ENCODE results near the gene SHC2.

The SHC2 gene, protein sequence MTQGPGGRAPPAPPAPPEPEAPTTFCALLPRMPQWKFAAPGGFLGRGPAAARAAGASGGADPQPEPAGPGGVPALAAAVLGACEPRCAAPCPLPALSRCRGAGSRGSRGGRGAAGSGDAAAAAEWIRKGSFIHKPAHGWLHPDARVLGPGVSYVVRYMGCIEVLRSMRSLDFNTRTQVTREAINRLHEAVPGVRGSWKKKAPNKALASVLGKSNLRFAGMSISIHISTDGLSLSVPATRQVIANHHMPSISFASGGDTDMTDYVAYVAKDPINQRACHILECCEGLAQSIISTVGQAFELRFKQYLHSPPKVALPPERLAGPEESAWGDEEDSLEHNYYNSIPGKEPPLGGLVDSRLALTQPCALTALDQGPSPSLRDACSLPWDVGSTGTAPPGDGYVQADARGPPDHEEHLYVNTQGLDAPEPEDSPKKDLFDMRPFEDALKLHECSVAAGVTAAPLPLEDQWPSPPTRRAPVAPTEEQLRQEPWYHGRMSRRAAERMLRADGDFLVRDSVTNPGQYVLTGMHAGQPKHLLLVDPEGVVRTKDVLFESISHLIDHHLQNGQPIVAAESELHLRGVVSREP

DNA sequence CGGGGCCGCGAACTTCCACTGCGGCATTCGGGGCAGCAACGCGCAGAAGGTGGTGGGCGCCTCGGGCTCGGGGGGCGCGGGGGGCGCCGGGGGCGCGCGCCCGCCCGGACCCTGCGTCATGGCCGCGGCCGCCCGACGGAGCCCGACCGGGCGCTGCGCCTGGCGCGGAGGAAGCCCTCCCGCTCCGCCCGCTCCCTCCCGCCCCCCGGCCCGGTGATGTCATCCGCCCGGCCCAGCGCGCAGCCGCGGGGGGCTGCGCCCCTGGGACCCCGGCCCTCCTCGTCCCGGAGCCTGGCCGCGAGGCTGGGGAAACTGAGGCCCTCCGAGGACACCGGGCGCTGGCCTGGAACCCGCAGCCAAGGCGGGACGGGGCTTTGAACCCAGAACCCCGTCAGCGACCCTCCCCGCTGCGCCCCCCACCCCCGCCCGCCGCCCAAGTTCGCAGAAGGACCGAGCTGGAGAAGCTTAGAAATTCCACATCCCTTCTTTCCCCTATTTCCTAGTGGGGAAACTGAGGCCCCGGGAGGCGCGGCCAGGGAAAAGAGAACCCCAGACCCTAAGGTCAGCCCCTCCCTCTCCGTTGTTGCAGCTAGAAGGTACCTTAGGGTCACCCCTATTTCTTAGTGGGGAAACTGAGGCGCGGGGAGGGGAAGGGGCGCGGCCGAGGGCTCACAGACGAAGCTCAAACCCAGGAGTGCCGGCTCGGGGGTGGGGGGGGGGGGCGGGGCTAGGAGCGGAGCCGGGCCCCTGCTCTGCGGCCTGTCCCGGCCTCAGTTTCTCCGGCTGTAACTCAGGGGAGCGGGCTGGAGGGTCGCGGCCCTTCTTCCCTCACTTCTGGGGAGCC lies at the start of gene SHC2:
TSS of gene SHC2 (minus strand) at position 157 of the 844 bp plus-strand sequence. CDS start at position 120, 37 bp downstream.
- no peak for DNase-seq

DNA sequence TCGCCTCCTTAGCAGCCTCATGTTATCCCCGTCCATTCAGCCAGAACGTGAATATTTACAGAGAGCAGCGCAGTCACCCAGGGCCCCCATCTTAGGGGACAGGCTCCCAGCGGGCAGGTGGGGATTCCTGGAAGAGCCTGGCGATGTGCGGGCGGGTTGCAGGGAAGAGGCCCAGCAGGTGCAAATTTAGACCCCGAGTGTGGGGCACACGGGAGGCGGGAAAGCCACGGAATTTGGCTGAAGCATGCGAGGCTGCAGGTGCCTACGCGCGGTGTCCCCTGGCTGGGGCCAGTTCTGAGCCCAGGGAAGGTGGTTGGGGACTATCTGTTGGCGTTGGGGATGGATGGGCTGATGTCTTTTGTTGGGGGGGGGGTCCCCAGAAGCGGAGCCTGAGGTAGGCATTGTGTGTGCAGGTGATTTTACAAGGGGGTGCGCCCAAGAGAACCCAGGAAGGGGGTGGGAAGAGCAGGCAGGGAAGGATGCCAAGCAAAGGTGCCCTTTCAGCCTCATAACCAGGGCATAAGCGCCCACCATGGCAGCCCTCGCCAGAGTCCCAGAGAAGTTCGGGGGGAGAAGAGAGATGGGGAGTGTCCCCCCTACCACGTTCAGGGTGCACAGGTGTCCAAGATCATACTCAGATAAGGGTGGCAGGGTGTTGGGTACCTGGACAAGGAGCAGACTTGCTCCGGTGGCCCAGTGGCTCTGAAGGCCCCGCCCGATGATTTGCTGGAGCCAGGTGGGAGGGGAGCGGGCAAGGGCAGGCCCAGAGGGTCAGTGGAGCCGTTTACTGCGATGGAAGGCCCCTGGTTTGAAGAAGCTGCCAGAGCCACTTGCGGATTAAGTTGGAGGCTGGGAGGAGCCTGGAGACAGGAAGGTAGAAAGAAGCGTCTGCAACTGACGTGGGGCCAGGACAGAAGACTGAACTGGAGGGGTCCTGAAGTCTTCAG lies 47.6 kb upstream of the SHC2 start:
- DNase-seq: no peak

DNA sequence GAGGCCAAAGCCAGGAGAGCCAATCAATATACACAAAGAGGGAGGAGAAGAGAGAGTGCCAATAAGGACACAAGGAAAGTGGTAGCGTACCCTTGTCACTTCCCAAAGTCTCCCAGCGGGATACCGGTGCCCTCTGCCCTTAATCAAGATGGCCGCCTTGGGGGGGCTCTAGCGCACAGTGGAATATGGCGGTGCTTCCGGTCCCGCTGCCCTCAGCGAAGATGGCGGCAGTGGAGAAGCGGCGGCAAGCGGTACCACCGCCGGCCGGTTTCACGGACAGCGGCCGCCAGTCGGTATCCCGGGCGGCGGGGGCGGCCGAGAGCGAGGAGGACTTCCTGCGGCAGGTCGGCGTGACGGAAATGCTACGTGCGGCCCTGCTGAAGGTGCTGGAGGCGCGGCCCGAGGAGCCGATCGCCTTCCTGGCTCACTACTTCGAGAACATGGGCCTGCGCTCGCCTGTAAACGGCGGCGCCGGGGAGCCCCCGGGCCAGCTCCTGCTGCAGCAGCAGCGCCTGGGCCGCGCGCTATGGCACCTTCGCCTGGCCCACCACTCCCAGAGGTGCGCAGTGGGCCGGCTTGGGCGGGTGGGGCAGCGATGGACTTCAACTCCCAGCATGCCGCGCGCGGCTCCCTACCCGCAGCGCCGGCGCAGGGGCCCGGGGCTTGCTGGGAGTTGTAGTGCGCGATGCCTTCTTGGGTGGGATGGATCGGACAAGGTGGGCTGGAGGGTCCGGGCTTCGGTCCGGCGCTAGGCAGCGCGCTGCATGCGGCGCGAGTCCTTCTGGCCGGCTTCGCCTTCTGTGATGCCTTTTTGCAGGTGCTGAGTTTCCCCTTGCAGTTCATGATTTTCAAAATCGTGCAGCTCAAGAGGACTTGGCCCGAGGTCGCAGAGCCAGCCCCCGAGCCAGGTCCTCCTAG lies 46.7 kb upstream of the SHC2 start, which contains the start of gene TPGS1:
TSS of gene TPGS1 (plus strand) at position 212 of the 918 bp plus-strand sequence. CDS start at position 222, 10 bp downstream.
- peak; percentile 80 to 85 for DNase-seq

DNA sequence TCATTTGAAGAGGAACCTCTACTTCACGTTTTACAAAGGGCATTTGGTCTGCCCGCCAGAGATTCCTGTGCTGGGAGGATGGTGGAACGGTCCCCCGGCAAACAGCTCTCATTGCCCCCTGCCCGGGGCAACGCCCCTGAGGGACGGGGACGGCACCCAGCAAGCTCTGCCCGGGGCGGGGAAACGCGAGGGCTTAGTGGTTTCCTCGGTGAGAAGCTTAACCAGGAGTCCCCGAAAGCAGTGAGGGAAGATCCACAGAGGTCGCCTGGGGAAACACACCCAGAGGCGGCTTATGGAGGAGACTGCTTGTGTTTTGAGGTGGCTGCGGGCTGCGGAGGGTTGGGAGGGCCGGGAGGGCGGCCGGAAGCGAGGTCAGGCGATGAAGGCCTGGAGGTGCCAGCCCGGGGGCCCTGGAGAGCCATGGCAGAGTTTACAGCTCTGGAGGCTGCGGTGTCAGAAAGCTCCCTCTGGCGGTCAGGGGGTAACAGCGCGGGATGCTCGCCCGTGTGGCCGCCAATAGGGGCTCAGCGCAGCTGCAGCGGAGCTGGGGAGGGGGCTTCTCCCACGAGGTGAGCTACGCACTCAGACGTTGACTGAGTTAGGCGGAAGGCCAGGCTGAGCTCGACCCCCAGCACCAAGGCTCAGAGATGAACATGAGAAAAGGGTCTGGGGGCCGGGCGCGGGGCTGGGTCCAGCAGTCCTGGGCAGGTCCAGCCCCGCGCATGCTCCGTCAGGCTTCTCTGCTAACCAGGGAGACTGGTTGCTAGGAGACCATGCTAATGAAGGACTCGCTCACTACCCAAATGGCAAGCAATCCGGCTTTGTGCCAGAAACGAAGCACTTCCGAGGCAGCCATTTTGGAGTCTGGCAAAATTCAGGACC lies 45.8 kb upstream of the SHC2 start:
- DNase-seq: peak; percentile 91 to 95

DNA sequence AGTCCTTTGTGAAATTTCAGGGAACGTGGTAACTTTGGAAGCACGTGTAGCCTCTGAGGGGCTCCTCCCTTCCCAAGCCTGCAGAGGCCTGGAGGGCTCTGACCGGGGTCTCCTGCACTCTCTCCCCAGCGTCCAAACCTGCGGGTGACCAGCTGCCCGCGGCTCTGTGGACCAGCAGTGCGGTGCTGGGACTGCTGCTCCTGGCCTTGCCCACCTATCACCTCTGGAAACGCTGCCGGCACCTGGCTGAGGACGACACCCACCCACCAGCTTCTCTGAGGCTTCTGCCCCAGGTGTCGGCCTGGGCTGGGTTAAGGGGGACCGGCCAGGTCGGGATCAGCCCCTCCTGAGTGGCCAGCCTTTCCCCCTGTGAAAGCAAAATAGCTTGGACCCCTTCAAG lies 43.8 kb upstream of the SHC2 start:
- no peak for DNase-seq

DNA sequence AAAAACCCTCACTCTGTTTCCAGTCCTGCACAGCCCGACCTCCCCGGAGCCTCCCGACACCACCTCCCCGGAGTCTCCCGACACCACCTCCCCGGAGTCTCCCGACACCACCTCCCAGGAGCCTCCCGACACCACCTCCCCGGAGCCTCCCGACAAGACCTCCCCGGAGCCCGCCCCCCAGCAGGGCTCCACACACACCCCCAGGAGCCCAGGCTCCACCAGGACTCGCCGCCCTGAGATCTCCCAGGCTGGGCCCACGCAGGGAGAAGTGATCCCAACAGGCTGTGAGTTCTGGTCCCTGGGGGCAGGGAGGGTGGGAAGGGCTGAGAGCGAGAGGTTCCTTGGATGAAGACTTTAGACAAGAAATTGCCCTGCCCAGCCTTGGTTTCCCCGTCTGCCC lies 40.8 kb upstream of the SHC2 start:
- DNase-seq: no peak

DNA sequence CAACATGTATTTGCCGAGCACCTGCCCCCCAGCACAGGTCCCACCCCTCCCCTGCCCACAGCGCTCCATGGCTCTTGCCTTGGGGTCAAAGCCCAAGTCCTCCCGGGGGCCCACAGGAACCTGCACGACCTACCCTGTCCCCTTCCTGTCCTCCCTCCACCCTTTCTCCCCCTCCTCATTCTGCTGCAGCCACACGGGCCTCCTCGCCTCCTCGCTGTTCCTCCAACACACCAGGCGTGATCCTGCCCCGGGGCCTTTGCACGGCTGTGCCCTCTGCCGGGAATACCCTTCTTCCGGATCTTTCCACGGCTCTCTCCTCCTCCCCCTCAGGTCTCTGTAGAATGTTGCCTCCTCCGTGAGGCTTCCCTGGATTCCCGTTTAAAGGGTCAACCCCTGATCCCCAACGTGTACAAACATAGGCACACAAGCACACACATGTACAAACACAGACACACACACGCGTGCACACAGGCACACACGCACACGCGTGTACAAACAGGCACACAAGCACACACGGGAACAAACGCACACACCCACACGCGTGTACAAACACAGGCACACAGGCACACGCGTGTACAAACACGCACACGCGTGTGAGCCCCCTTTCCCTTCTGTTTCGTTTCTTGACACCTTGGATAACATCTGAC lies 38.3 kb upstream of the SHC2 start:
- DNase-seq: no peak

DNA sequence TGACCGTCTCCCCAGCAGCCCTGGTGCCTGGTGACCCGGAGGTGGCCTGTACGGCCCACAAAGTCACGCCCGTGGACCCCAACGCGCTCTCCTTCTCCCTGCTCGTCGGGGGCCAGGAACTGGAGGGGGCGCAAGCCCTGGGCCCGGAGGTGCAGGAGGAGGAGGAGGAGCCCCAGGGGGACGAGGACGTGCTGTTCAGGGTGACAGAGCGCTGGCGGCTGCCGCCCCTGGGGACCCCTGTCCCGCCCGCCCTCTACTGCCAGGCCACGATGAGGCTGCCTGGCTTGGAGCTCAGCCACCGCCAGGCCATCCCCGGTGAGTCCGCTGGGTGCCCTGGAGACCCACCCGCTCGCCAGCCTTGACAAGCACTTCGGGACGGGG lies 37.7 kb upstream of the SHC2 start:
- DNase-seq: no peak

DNA sequence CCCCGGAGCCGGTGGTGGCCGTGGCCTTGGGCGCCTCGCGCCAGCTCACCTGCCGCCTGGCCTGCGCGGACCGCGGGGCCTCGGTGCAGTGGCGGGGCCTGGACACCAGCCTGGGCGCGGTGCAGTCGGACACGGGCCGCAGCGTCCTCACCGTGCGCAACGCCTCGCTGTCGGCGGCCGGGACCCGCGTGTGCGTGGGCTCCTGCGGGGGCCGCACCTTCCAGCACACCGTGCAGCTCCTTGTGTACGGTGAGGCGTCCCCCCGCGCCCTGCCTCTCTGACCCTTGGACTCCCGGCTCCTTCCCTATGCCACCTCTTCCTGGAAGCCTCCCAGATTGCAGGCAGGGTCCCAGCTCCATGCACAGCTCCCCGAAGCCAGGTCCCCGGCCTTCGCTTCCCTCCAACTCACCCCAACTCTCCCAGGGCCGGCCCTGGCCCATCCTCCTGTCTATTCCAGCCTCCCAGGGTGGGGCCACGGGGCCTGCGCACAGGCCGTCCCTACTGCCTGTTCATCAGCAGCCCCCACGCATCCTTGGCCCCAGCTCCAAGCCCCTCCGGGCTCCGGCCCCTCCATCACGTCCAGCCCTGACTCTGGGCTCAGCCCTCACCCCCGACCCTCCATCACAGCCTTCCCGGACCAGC lies 37.2 kb upstream of the SHC2 start:
- no peak for DNase-seq

DNA sequence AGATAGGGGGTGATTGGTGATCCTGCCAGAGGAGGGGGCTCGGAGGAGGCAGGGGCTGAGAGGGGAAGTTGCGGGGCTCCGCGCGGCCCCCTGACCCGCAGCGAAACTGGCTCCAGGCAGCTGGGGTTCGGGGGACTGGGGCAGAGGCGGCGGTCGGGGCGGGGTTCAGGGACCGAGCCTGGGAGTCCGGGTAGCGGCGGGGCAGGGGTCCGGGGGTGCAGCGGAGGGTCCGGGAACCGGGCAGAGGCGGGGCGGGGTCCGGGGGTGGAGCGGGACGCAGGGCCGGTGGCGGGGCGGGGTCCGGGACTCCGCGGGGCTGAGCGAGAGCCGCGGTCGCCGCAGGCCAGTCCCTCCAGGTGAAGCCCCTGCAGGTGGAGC lies 36.6 kb upstream of the SHC2 start:
- no peak for DNase-seq

DNA sequence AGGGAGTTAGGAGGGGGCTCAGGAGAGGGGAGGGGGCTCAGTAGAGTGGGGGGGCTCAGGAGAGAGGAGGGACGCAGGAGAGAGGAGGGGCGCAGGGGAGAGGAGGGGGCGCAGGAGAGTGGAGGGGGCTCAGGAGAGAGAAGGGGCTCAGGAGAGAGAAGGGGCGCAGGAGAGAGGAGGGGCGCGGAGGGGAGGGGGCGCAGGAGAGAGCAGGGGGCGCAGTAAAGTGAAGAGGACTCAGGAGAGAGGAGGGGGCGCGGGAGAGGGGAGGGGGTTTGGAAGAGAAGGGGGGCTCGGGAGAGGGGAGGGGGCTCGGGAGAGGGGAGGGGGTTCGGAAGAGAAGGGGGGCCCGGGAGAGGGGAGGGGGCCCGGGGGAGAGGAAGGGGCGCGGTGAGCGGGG lies 36.2 kb upstream of the SHC2 start:
- DNase-seq: no peak

DNA sequence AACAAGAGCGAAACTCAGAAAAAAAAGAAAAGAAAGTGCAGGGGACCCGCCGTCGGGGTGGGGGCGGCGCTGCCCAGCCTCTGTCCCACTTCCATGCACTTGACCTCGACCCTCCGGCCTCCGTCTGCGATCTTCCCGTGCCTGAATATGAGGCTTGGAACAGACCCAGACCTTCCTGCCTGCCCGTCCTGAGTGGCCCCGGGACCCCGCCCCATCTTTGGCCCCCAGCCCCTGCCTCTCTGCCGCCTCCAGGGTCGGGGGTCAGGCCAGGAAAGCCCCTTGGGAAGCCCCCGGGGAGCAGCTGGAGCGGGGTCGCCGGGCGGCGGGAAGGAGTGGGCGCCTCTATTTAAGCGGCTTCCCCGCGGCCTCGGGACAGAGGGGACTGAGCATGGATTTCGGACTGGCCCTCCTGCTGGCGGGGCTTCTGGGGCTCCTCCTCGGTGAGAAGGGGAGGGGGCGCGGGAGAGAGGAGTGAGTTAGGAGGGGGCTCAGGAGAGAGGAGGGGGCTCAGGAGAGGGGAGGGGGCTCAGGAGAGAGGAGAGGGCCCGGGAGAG lies 35.4 kb upstream of the SHC2 start, which contains the start of gene MADCAM1:
TSS of gene MADCAM1 (plus strand) at position 375 of the 554 bp plus-strand sequence. CDS start at position 389, 14 bp downstream.
- DNase-seq: no peak

DNA sequence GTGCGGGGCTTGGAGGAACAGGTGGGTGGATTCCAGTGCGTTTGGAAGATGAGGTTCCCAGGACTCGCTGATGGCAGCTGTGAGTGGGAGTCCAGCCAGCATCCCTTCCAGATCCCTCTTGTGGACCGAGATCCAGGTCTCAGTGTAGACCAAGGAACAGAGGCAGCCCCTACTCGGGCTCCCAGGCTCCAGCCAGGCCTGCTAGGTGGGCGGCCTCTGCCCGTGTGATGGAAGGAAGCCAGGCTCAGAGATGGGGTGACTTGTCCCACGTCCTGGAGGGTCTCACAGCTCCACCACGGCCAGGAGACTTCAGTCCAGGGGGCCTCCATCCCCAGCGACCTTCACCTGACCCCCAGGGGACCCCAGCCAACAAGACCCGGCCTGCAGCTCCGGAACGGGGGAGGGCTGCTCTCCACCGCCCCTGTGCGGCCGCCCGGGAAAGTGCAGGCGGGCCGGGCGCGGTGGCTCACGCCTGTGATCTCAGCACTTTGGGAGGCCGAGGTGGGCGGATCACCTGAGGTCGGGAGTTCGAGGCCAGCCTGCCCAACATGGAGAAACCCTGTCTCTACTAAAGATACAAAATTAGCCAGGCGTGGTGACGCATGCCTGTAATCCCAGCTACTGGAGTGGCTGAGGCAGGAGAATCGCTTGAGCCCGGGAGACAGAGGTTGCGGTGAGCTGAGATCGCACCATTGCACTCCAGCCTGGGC lies 34.7 kb upstream of the SHC2 start:
- peak; percentile 55 to 68 for DNase-seq

DNA sequence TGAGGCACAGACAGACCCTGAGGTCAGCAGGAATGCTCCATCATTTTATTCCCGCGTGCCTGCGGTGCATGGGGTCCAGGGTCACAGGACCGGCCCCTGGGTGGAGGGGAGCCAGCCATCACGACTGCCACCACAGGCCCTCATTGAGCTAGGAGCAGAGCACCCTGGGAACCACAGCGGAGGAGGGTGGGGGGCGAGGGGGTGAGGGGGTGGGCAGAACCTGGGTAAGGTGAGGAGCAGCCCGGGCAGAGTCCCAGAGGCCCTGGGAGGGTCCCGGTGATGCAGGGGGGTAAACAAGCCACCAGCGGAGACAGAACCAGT lies 34.2 kb upstream of the SHC2 start:
- no peak for DNase-seq

DNA sequence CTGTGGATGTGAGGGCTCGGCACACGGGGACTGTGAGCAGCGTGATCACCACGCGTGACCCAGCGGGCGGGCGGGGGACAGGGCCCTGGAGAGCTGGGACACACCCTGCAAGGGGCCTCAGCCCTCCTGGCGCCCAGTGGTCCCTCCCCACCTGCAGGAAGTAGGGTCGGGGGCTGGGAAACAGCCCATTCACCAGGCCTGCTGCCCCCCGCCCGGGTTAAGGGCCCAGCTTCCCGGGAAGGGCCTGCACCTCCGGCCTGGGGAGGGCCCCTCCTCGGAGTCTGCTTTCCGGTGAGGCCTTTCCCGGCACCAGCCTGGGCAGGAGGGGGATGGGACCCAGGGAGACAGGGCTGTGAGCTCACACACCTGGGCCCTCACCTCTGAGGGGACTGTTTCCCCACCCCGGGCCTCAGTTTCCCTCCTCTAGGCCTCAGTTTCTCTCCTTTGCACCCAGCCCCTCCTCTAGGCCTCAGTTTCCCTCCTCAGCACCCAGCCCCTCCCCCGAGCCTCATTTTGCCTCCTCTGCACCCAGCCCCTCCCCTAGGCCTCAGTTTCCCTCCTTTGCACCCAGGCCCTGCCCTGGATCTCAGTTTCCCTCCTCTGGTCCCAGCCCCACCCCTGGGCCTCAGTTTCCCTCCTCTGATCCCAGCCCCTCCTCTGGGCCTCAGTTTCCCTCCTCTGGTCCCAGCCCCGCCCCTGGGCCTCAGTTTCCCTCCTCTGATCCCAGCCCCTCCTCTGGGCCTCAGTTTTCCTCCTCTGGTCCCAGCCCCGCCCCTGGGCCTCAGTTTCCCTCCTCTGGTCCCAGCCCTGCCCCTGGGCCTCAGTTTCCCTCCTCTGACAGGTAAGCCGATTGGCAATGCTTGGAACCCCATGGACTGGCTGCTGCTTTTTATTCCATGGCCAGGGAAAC lies 33.6 kb upstream of the SHC2 start:
- DNase-seq: no peak

DNA sequence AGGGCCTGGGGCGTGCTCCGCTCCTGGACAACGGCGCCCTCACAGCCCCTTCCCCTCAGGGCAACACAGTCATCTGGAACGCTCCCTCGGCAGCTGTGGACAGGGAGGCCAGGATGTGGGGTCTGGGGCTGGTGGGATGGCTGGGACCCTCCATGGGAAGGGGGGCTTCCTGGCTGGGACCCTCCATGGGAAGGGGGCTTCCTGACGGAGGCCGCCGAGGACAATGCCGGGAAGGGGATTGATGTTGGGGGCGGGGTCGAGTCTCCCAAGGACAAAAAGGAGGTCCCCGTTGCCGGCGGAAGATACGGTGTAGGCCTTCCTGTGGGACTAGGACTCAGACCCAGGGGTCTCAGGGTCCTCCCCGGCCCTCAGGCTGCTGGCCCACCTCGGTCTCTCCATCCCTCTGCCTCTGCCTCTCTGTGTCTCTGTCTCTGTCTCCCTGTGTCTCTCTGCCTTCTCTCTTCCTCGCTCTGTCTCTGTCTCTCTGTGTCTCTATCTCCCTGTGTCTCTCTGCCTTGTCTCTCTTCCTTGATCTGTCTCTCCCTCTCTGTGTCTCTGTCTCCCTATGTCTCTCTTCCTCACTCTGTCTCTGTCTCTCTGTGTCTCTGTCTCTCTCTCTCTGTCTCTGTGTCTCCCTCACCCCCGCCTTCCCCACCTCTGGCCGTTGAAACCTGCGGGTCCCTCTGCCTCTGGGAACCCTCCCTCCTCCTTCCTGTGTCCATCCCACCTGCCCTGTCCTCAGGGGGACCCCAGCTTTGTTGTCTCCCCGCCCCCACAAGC lies 32.7 kb upstream of the SHC2 start:
- no peak for DNase-seq

Data from stimulated activated CD4-positive, alpha-beta T cell treated with anti-CD3 and anti-CD28 coated beads, Interleukin-2, amount 100 ng/mL, for 24 hours (primary cell).